GM23338 (cell line): ENCODE results near the gene PLPPR5.

Source experiments
- CREB1 ChIP-seq: fragments of 250-450 bp; sonication (Bioruptor Pico); IDR thresholded peaks from 2 replicates; pipeline ENCODE4 v1.5.0; 2020; ENCODE audit warnings: low read depth, mild to moderate bottlenecking, moderate library complexity
- CTCF ChIP-seq, 2 experiments: fragments of 200-600 bp in 1 of 2; sonication (generic) in 1 of 2; conservative IDR thresholded peaks; 2 replicates each; pipeline versions ENCODE4 v1.5.1 to v1.6.1; 2016 to 2017; ENCODE audit warnings: antibody characterized with exemption in 2 of 2, low read depth in 2 of 2, mild to moderate bottlenecking in 2 of 2, moderate library complexity in 1 of 2
- EZH2 ChIP-seq: fragments of 200-600 bp; sonication (generic); IDR thresholded peaks from one replicate; pipeline ENCODE4 v1.8.0; 2017; ENCODE audit warnings: antibody characterized with exemption, mild to moderate bottlenecking, low read depth; ENCODE audit not compliant: unreplicated experiment

- TF ChIP-seq CTCF (conservative IDR thresholded peaks at IDR 0.05; ENCODE audit: low read depth in 2 of 2) (no peak), CREB1 (CRISPR knock-in tag) (no peak), EZH2 (no peak)
Observed at GRCh38 chr1:98963064-98963758, 41.5 kb downstream of the PLPPR5 start.
